Lower leg skin (tissue), 3 donors: ENCODE measurements around the gene SEMA3B.

Experiments used
- CTCF ChIP-seq, 3 donors: fragments of 450-650 bp; IDR thresholded peaks; one replicate each; pipeline ENCODE4 v1.5.1; 2016; ENCODE audit warnings: antibody characterized with exemption in 3 of 3, mild to moderate bottlenecking in 3 of 3, moderate library complexity in 2 of 3
- POLR2A ChIP-seq, 2 donors: fragments of 450-650 bp; IDR thresholded peaks; one replicate each; pipeline ENCODE4 v1.6.1; 2016 to 2017; ENCODE audit warnings: antibody characterized with exemption in 2 of 2, mild to moderate bottlenecking in 1 of 2, moderate library complexity in 1 of 2

DNA sequence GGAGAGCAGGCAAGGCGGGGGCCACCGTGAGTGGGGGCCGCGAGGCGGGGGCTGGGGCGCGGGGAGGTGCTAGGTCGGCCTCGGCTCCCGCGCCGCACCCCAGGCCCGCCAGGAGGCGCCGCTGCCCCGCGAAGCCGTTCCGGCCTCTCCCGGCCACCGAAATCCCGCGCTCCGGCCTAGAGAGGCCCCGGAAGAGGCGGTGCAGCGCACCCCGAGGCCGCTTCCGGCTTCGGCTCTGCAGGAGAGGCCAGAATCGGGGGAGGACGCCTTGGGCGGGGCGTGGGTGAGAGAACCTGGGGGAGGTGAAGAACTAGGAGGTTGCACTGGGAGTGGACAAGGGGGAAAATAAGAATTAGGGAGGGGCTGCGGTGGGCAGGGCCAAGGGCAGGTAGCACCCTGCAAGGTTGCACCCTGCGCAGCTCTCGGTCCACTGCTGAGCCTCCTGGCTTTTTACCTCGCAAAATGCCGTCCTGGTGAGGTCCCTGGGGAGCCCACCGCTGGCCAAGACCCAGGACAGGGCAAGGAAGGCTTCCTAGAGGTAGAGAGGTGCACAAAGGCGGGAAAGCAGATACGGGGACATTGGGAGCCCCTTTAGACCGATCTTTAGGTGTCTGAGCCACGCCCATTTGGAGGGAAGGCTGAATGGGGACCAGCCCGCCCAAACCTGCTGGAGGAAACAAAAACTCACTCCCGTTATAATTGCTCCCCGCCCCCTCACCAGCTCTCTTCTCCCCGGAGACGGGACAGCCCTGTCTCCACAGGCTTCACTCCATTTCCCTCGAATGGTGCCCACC lies 41.4 kb upstream of the SEMA3B start:
- TF ChIP-seq CTCF (IDR thresholded peaks at IDR 0.05) (peak in 2 of 3 donors; percentile 10 to 42), POLR2A (IDR thresholded peaks at IDR 0.05) (no peak)
